WTC11 (cell line): ENCODE measurements around the gene PM20D2. TPM values are rescaled to one million over a fixed set of nuclear protein-coding genes. Genes with fewer than 3 reads are reported as not detected.

Experiments used
- ATF1 ChIP-seq: sonication (generic); formaldehyde crosslinking; IDR thresholded peaks from 2 replicates; pipeline ENCODE4 v1.8.1; 2023; ENCODE audit warnings: mild to moderate bottlenecking, moderate library complexity, missing genetic modification reagents
- ATF3 ChIP-seq: sonication (generic); formaldehyde crosslinking; conservative IDR thresholded peaks from 2 replicates; pipeline ENCODE4 v1.8.1; 2022; ENCODE audit warnings: mild to moderate bottlenecking, missing genetic modification reagents
- CTCF ChIP-seq: fragments of 200-600 bp; IDR thresholded peaks from 2 replicates; pipeline ENCODE4 v1.8.0; 2022; ENCODE audit warnings: antibody characterized with exemption
- FOXK1 ChIP-seq: sonication (generic); formaldehyde crosslinking; IDR thresholded peaks from 2 replicates; pipeline ENCODE4 v1.8.0; 2022; ENCODE audit warnings: mild to moderate bottlenecking, moderate library complexity, missing genetic modification reagents
- FOXP1 ChIP-seq: sonication (generic); formaldehyde crosslinking; IDR thresholded peaks from 2 replicates; pipeline ENCODE4 v1.8.0; 2022; ENCODE audit warnings: missing genetic modification reagents, mild to moderate bottlenecking, moderate library complexity, borderline replicate concordance
- GRHL2 ChIP-seq: fragments of 250-450 bp; sonication (Bioruptor Pico); IDR thresholded peaks from 2 replicates; pipeline ENCODE4 v1.8.0; 2022; ENCODE audit warnings: mild to moderate bottlenecking, moderate library complexity; ENCODE audit not compliant: insufficient replicate concordance, severe bottlenecking
- HMGA2 ChIP-seq: fragments of 250-450 bp; sonication (Bioruptor Pico); IDR thresholded peaks from 2 replicates; pipeline ENCODE4 v1.4.0; 2021; ENCODE audit warnings: mild to moderate bottlenecking, moderate library complexity
- JUN ChIP-seq: sonication (generic); formaldehyde crosslinking; IDR thresholded peaks from 2 replicates; pipeline ENCODE4 v1.8.0; 2023; ENCODE audit warnings: mild to moderate bottlenecking, missing genetic modification reagents
- MYBL2 ChIP-seq: sonication (generic); formaldehyde crosslinking; IDR thresholded peaks from 2 replicates; pipeline ENCODE4 v1.8.1; 2023; ENCODE audit warnings: mild to moderate bottlenecking, moderate library complexity, missing genetic modification reagents
- NFE2L1 ChIP-seq: sonication (generic); formaldehyde crosslinking; IDR thresholded peaks from 2 replicates; pipeline ENCODE4 v1.8.1; 2023; ENCODE audit warnings: missing genetic modification reagents
- NR1H2 ChIP-seq: sonication (generic); formaldehyde crosslinking; IDR thresholded peaks from 2 replicates; pipeline ENCODE4 v1.9.0; 2021; ENCODE audit warnings: mild to moderate bottlenecking, moderate library complexity, missing genetic modification reagents
- PRRX2 ChIP-seq: fragments of 250-450 bp; sonication (Bioruptor Pico); IDR thresholded peaks from 2 replicates; pipeline ENCODE4 v1.8.0; 2021; ENCODE audit warnings: mild to moderate bottlenecking
- RELA ChIP-seq: sonication (generic); formaldehyde crosslinking; IDR thresholded peaks from 2 replicates; pipeline ENCODE4 v1.8.1; 2022; ENCODE audit warnings: missing genetic modification reagents, mild to moderate bottlenecking, borderline replicate concordance
- TCF7 ChIP-seq: sonication (generic); formaldehyde crosslinking; IDR thresholded peaks from 2 replicates; pipeline ENCODE4 v1.8.0; 2022; ENCODE audit warnings: mild to moderate bottlenecking, low read depth, missing genetic modification reagents, moderate library complexity
- TEAD4 ChIP-seq: sonication (generic); formaldehyde crosslinking; IDR thresholded peaks from 2 replicates; pipeline ENCODE4 v1.8.0; 2022; ENCODE audit warnings: mild to moderate bottlenecking, missing genetic modification reagents
- TP53 ChIP-seq: sonication (generic); formaldehyde crosslinking; IDR thresholded peaks from 2 replicates; pipeline ENCODE4 v1.8.1; 2023; ENCODE audit warnings: mild to moderate bottlenecking, missing genetic modification reagents
- ZNF138 ChIP-seq: sonication (generic); formaldehyde crosslinking; conservative IDR thresholded peaks from 2 replicates; pipeline ENCODE4 v1.8.1; 2022; ENCODE audit warnings: mild to moderate bottlenecking, moderate library complexity, missing genetic modification reagents
- ZNF219 ChIP-seq: sonication (generic); formaldehyde crosslinking; IDR thresholded peaks from 2 replicates; pipeline ENCODE4 v1.8.0; 2023; ENCODE audit warnings: missing genetic modification reagents, mild to moderate bottlenecking, borderline replicate concordance
- ZNF263 ChIP-seq: sonication (generic); formaldehyde crosslinking; IDR thresholded peaks from 2 replicates; pipeline ENCODE4 v1.8.1; 2022; ENCODE audit warnings: low read depth, mild to moderate bottlenecking, moderate library complexity, missing genetic modification reagents
- ZNF423 ChIP-seq: fragments of 250-450 bp; sonication (Bioruptor Pico); IDR thresholded peaks from 2 replicates; pipeline ENCODE4 v2.1.2; 2022; ENCODE audit warnings: mild to moderate bottlenecking, moderate library complexity
- ZSCAN18 ChIP-seq: fragments of 250-450 bp; sonication (Bioruptor Pico); IDR thresholded peaks from 2 replicates; pipeline ENCODE4 v2.1.2; 2022; ENCODE audit warnings: mild to moderate bottlenecking, moderate library complexity
- total RNA-seq: library from RNA; stranded (reverse); gene quantifications from 3 replicates; pipeline ENCODE4 v1.2.3, GENCODE V29; 2021
- TF ChIP-seq, protein P1 (sequence below): sonication (generic); formaldehyde crosslinking; IDR thresholded peaks from 2 replicates; pipeline ENCODE4 v1.8.1; 2023; ENCODE audit warnings: mild to moderate bottlenecking, missing genetic modification reagents, borderline replicate concordance
- TF ChIP-seq, protein P2 (sequence below): sonication (generic); formaldehyde crosslinking; IDR thresholded peaks from 2 replicates; pipeline ENCODE4 v1.8.0; 2022; ENCODE audit warnings: mild to moderate bottlenecking, missing genetic modification reagents
- TF ChIP-seq, protein P3 (sequence below): fragments of 250-450 bp; sonication (Bioruptor Pico); IDR thresholded peaks from 2 replicates; pipeline ENCODE4 v1.9.0; 2021; ENCODE audit warnings: moderate library complexity, mild to moderate bottlenecking, inconsistent platforms, borderline replicate concordance
- TF ChIP-seq, protein P4 (sequence below): sonication (generic); formaldehyde crosslinking; IDR thresholded peaks from 2 replicates; pipeline ENCODE4 v1.8.0; 2022; ENCODE audit warnings: mild to moderate bottlenecking, missing genetic modification reagents
- TF ChIP-seq, protein P5 (sequence below): sonication (generic); formaldehyde crosslinking; IDR thresholded peaks from 2 replicates; pipeline ENCODE4 v1.8.0; 2022; ENCODE audit warnings: mild to moderate bottlenecking, missing genetic modification reagents

Gene PM20D2
- total RNA-seq, 1 experiment from 2014 or later, result 4.9 TPM

DNA sequence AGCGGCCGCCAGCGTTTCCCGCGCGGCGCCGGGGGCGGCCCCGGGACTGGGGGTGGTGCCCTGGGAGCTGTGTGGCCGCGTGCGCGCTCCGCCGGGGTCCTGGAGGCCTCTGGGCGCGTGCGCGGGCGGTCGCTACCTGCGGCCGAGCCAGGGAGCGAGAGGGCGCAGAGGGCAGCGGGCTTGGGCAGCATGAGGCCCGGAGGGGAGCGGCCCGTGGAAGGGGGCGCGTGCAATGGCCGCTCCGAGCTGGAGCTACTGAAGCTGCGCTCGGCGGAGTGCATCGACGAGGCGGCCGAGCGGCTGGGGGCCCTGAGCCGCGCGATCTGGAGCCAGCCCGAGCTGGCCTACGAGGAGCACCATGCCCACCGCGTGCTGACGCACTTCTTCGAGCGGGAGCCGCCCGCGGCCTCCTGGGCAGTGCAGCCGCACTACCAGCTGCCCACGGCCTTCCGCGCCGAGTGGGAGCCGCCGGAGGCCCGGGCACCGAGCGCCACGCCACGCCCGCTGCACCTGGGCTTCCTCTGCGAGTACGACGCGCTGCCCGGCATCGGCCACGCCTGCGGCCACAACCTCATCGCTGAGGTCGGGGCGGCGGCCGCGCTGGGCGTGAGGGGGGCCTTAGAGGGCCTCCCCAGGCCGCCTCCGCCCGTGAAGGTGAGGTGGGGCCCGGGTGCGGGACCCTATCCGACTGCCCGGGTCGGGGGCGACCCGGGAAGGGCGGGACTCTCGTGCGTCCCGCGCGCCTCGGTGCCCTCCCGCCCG, at the start of gene PM20D2 (continued):
- TF ChIP-seq, protein P1, sequence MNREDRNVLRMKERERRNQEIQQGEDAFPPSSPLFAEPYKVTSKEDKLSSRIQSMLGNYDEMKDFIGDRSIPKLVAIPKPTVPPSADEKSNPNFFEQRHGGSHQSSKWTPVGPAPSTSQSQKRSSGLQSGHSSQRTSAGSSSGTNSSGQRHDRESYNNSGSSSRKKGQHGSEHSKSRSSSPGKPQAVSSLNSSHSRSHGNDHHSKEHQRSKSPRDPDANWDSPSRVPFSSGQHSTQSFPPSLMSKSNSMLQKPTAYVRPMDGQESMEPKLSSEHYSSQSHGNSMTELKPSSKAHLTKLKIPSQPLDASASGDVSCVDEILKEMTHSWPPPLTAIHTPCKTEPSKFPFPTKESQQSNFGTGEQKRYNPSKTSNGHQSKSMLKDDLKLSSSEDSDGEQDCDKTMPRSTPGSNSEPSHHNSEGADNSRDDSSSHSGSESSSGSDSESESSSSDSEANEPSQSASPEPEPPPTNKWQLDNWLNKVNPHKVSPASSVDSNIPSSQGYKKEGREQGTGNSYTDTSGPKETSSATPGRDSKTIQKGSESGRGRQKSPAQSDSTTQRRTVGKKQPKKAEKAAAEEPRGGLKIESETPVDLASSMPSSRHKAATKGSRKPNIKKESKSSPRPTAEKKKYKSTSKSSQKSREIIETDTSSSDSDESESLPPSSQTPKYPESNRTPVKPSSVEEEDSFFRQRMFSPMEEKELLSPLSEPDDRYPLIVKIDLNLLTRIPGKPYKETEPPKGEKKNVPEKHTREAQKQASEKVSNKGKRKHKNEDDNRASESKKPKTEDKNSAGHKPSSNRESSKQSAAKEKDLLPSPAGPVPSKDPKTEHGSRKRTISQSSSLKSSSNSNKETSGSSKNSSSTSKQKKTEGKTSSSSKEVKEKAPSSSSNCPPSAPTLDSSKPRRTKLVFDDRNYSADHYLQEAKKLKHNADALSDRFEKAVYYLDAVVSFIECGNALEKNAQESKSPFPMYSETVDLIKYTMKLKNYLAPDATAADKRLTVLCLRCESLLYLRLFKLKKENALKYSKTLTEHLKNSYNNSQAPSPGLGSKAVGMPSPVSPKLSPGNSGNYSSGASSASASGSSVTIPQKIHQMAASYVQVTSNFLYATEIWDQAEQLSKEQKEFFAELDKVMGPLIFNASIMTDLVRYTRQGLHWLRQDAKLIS (CRISPR knock-in tag), result peak; percentile 88; the same call in 1 of the 2 replicates
- no peak for TF ChIP-seq HMGA2
- 0 out of 2 replicates have a peak, but pooled peaks have one; percentile 25 for TF ChIP-seq FOXK1
- TF ChIP-seq ATF1, result 0 out of 2 replicates have a peak, but pooled peaks have one; percentile 16
- 0 out of 2 replicates have a peak, but pooled peaks have one; percentile 55 for TF ChIP-seq NR1H2 (CRISPR knock-in tag)
- TF ChIP-seq PRRX2, result no peak
- TF ChIP-seq ZNF138, result peak; percentile 81
- TF ChIP-seq ZNF423 (CRISPR knock-in tag), result no peak
- peak; percentile 85; the same call in 1 of the 2 replicates for TF ChIP-seq ZNF219 (CRISPR knock-in tag)
- no peak for TF ChIP-seq GRHL2 (CRISPR knock-in tag)
- TF ChIP-seq, protein P2, sequence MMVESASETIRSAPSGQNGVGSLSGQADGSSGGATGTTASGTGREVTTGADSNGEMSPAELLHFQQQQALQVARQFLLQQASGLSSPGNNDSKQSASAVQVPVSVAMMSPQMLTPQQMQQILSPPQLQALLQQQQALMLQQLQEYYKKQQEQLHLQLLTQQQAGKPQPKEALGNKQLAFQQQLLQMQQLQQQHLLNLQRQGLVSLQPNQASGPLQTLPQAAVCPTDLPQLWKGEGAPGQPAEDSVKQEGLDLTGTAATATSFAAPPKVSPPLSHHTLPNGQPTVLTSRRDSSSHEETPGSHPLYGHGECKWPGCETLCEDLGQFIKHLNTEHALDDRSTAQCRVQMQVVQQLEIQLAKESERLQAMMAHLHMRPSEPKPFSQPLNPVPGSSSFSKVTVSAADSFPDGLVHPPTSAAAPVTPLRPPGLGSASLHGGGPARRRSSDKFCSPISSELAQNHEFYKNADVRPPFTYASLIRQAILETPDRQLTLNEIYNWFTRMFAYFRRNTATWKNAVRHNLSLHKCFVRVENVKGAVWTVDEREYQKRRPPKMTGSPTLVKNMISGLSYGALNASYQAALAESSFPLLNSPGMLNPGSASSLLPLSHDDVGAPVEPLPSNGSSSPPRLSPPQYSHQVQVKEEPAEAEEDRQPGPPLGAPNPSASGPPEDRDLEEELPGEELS (CRISPR knock-in tag), result peak; percentile 78
- peak; percentile 93 for TF ChIP-seq TCF7
- TF ChIP-seq ZNF263, result peak; percentile 69
- peak; percentile 70; the same call in 1 of the 2 replicates for TF ChIP-seq JUN (CRISPR knock-in tag)
- 0 out of 2 replicates have a peak, but pooled peaks have one; percentile 57 for TF ChIP-seq ATF3 (CRISPR knock-in tag)
- no peak; the same call in none of the 2 replicates for TF ChIP-seq TEAD4 (CRISPR knock-in tag)
- TF ChIP-seq, protein P3, sequence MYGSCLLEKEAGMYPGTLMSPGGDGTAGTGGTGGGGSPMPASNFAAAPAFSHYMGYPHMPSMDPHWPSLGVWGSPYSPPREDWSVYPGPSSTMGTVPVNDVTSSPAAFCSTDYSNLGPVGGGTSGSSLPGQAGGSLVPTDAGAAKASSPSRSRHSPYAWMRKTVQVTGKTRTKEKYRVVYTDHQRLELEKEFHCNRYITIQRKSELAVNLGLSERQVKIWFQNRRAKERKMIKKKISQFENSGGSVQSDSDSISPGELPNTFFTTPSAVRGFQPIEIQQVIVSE, result no peak
- TF ChIP-seq, protein P4, sequence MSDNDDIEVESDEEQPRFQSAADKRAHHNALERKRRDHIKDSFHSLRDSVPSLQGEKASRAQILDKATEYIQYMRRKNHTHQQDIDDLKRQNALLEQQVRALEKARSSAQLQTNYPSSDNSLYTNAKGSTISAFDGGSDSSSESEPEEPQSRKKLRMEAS (CRISPR knock-in tag), result peak; percentile 96
- TF ChIP-seq CTCF, result no peak
- TF ChIP-seq MYBL2, result peak; percentile 96
- TF ChIP-seq RELA, result peak; percentile 92
- peak; percentile 94 for TF ChIP-seq TP53 (CRISPR knock-in tag)
- TF ChIP-seq, protein P5, sequence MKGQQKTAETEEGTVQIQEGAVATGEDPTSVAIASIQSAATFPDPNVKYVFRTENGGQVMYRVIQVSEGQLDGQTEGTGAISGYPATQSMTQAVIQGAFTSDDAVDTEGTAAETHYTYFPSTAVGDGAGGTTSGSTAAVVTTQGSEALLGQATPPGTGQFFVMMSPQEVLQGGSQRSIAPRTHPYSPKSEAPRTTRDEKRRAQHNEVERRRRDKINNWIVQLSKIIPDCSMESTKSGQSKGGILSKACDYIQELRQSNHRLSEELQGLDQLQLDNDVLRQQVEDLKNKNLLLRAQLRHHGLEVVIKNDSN, result peak; percentile 69
- TF ChIP-seq ZSCAN18 (CRISPR knock-in tag), result no peak
- TF ChIP-seq FOXP1 (CRISPR knock-in tag), result peak; percentile 96; the same call in 1 of the 2 replicates
- TF ChIP-seq NFE2L1 (CRISPR knock-in tag), result peak; percentile 91
